Muscle of arm (tissue), 12 donors: ENCODE results near the gene EGF. TPM values are rescaled to one million over a fixed set of nuclear protein-coding genes. Genes with fewer than 3 reads are reported as not detected.
A peak's percentile ranks its signal among the peaks of the same experiment; 100 is the strongest.
"Not testable (repeated sequence)": the region's sequence is repeated elsewhere in the genome, so short reads cannot be mapped to it uniquely, and the experiment has no call there.

Source experiments
- DNase-seq: peaks from one replicate; pipeline ENCODE4 v3.0.0-alpha.2; 2013
- polyA plus RNA-seq, 12 donors: library from polyadenylated mRNA; unstranded; fragments of 120-200 nt; gene quantifications; one replicate each; pipeline ENCODE4 v1.2.1, GENCODE V29; 2013; ENCODE audit not compliant: insufficient read length in 12 of 12

EGF gene
- polyA plus RNA-seq, 12 donors = 4.9 to 23.0 (median 10.0) TPM; not detected in 1

DNA sequence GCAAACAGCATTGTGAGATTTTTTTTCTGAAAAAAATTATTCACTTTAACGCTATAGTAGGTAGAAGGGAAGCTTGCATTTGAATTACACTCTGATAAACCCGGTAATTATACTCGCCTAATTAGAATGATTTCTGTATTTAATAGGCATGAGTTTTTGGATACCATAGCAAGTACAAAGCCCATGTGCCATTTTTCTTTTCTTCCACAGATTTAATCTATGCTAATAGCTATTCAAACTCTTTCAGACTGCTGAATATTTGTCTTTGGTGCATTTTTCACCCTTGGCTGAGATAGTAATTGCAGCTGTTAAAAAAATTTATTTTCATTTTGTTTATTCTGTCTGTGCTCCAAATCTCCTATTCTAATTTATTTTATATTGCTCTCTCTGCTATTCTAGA lies 113.0 kb downstream of the EGF start:
- no peak for DNase-seq

DNA sequence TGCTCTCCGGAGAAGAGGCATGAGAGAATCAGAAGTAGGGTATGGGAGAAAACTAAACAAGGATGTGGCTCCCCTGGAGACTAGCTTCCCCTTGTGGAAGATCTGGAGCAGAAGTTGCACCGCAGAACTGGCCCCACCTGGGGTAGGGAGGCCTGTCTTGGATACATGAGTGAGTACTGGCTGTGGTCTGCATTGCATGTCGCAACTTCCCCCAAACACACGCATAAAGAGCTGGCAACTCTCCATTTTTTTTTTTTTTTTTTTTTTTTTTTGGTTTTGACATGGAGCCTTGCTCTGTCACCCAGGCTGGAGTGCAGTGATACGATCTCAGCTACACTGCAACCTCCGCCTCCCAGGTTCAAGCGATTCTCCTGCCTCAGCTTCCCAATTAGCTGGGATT lies 119.9 kb downstream of the EGF start:
- no peak for DNase-seq

- no peak for DNase-seq
Measured at GRCh38 chr4:110033355-110034025, 120.8 kb downstream of the EGF start.

DNA sequence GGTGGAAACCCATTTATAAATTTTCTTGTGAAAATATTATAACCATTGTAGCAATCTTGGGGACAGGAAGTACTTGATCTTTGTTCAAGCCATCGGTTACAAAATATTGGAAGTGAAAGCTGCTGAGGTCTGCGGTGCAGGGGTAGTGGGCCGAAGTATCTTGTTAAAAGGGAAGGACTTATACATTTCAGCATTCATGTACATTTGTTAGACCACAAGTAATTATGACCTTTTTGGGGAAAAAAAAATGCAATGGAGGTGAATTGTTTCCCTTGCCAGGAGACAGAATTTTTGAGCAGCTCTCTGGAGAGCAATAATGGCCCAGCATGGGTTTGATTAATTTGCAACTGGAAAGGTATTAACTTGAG lies 121.3 kb downstream of the EGF start:
- DNase-seq = no peak

GRCh38 chr4:110039164-110039563 lies 126.5 kb downstream of the EGF start:
- DNase-seq = not testable (repeated sequence)

DNA sequence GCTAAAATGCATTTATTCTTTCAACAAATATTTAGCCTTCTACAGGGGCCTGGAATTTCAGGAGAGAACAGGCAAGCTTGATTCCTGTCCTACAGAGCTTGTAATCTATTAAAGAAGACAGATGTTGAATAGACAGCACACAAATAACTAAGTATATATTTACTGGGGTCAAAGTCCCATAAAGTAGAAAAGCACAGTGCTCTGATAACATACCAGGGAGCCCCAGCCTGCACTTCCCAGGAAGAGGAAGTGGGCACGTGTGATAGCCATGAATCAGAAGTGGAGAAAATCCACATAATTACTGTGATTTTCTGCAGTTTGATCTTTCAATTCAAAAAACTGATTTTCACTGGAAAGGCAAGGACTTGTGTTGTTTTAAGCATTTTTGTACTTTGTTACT lies 129.1 kb downstream of the EGF start:
- no peak for DNase-seq

- no peak for DNase-seq
Measured at GRCh38 chr4:110042545-110043517, 130.1 kb downstream of the EGF start.

DNA sequence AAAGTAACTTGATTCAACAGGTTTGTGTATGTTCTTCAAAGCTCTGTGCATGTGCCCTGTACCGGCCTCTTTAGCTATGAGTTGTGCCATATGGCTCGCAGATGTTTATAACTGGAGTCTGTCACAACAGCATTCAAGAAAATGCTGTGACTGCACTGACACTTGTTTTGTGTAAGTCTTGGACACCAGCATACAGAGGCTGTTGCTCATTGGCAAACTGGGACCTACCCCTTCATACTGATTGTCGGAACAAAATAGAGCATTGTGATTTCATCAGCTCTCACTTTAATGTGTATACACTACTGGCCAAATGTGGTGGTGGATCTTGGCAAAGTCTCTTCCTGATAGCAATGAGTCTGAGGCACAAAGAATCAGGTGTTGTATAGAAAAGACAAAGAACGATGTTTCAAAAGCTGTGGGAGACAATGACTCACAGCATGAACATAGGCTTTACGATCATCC lies 133.9 kb downstream of the EGF start:
- no peak for DNase-seq

DNA sequence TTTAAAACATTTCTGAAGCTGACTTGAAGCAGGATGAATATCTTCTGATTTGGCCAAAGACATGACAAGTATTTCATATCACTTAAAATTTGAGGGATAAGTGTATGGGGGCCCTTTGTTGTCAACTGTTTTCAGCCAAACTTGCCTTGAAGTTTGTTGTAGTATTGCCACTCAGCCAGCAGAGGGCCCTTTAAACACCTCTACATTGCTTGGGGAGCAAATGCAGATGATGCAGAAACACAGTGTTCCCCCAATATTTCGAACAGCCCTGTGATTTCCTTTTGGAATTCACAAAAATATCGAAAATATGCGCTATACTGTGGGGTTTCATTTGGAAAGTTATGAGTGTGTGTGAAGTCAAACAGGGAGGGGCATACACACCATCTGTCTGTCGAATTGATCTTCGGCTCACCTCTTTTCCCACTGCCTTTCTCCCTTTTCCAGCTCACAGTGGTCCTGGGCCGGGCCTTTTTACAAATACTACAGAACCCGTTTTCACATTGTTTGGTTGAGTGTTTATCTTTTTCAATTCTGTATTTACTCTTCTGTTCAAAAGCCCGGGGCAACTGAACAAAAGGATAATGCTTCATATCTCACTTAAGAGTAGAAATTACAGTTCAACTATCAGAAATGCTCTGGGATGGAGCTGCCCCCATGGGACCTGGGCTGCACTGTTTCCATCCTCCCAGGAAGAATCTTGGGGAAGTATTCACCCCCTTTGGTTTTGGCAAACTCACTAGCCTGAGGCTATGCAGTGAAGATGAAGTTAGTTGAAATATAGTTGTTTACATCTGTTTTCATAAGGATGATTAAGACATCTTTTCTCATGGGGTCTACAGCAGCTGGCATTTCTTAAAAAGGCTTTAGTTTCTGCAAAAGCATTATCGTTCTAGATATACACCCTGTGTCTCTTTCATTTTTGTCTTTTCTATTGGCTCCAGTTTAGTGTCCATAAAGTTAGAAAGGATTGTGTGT lies 137.6 kb downstream of the EGF start:
- DNase-seq = peak; percentile 43

DNA sequence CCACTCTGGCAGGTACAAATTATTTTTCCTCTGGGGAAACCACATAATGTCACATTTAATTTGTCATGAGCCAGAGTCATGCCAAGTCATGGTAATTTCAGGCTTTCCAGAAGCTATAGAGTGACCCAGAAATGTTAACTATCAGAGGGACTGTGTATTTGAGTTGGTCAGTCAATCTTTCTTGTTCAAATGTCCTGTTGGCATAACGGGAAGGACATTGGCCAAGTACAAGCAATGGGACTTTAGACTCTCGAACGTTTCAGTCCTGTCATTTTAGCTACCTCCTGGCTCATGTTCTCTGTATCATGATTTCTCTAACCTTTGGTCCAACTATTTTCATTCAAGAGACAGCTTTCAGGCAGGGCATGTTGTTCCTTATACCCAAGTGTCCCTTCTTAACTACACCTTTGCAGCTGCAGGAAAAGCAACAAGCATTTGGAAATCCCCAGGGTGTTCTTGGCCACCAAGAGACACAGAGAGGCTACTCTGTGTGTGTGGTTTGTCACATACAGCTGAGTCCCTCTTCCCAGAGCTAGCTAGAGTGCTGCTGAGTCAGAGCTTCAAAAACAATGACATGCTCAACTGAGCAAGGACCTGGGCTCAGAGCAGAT lies 142.6 kb downstream of the EGF start:
- DNase-seq = no peak

DNA sequence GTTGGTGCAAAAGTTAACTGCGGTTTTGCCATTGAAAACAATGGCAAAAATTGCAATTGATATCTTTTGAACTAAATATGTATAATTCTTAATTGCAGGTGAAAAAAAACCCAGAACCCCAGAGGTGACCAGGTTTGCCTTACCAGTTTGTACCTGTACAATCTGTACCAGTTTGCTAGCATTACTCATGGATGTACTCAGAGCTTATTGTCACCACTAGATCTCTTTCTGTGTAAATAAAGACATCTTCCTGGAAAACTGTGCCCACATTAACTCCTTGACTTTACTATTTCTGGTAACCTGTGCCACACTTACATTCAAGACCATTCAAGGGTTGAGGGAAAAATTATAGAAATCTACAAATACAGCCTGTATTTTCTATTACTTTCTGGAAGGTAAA lies 146.0 kb downstream of the EGF start:
- no peak for DNase-seq

DNA sequence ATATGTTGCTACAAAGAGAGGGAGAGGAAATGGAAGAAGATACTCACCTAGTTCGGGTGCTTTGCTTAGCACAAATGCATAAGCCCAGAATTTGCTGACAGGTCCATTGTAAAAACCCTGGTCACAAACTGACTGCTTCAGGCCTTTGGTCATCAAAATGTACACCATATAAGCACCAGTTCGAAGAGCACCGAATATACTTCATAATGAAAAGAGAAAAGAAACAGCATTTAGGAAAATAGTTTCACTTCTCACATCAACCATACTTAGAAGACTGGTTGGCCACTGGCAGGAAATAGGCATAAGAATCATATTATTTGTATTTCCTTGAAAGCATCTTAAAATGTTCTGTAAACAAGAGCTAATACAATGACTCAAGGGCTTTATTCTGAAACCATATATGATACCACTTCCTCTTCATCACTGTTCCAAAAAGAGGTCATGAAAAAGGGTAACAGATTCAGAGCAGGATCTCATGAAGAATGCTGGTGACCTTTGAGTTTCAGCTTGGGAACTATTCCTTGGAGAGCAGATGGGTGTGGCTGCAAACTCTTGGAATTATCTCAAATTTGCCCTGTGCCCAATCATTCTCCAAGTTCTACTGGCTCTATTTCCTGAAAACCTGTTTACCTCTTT lies 147.0 kb downstream of the EGF start:
- no peak for DNase-seq

DNA sequence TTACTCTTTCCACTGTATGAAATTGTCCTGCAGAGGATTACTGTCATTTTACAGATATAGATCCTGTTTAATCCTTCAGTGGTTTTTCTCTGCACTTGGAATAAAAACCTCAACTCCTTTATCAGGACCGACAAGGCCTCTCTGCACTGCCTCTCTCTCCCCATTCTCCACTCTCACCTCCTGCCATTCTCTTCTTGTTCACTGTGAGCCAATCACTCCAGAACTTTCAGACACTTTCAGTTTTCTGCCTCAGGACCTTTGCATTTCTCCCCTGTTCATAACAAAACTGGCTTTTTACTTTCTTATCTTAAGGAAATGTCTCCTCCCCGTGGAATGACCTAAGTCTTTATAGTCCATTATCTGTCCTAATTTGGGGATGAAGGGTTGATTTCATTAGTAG lies 148.4 kb downstream of the EGF start:
- no peak for DNase-seq

Other genes starting within 250 kb of the EGF start
- gene CASP6, start 209.4 kb upstream of the EGF start, polyA plus RNA-seq = 10 to 100 TPM in 11 of 12 donors, not detected in 1; 12.5 to 28.0 (median 18.9) TPM
- 10 to 100 TPM; 13.2 to 80.0 (median 19.4) TPM for gene PLA2G12A, start 182.8 kb upstream of the EGF start, polyA plus RNA-seq
- gene CFI, start 110.9 kb upstream of the EGF start, polyA plus RNA-seq = 10 to 100 TPM in 2 of 12 donors, 1 to 10 TPM in 9, not detected in 1; 4.9 to 12.2 (median 6.9) TPM
- gene GAR1, start 97.1 kb upstream of the EGF start, polyA plus RNA-seq = 10 to 100 TPM in 11 of 12 donors, not detected in 1; 22.2 to 43.4 (median 30.6) TPM
- gene RRH, start 84.9 kb upstream of the EGF start, polyA plus RNA-seq = 1 to 10 TPM in 2 of 12 donors, under 1 TPM in 8, not detected in 2; 0.15 to 1.2 (median 0.37) TPM
- under 1 TPM in 10 of 12 donors, not detected in 2; 0.08 to 0.75 (median 0.30) TPM for gene LRIT3, start 64.8 kb upstream of the EGF start, polyA plus RNA-seq